ENCODE data around the gene NWD2. TPM values are rescaled to one million over a fixed set of nuclear protein-coding genes. Genes with fewer than 3 reads are reported as not detected.
"Not testable (repeated sequence)": the region's sequence is repeated elsewhere in the genome, so short reads cannot be mapped to it uniquely, and the experiment has no call there.

The NWD2 gene
- total RNA-seq (2021) (not detected in 2 replicates), Bru-seq, nascent RNA (not detected), BruChase-seq, experiment 1, labeled RNA remaining after a 2-hour chase (not detected), BruChase-seq, experiment 2, labeled RNA remaining after a 6-hour chase (not detected)
- long read RNA-seq = 0 reads

- Histone ChIP-seq H3K9me3 (ENCODE audit: low read depth, low read length, poor library complexity, severe bottlenecking) (no peaks in the 10 kb centered on the region), H3K27me3 (replicated peaks; ENCODE audit: insufficient read depth, low read depth, low read length, poor library complexity) (peaks cover 61% of the 10 kb centered on the region), H3K27ac (ENCODE audit: low read depth, low read length, poor library complexity, severe bottlenecking) (no peak within 1 kb of the TSS), H3K4me1 (ENCODE audit: insufficient read depth, low read length, poor library complexity, severe bottlenecking) (no peaks in the 10 kb centered on the region), H3K4me3 (ENCODE audit: low read depth, low read length, poor library complexity, severe bottlenecking) (no peak within 1 kb of the TSS), H3K36me3 (ENCODE audit: insufficient read depth, low read length, poor library complexity, severe bottlenecking) (no peaks in the 10 kb centered on the region)
- intact Hi-C loops (cut with micrococcal nuclease; ENCODE audit: unreplicated experiment) = loop anchor here (10.0 kb wide), 1 partner anchor 140 kb away; no protein-coding TSS in a partner anchor
- TF ChIP-seq CTCF (conservative IDR thresholded peaks at IDR 0.05; ENCODE audit: low read depth, low read length) (no peak), EZH2 (IDR thresholded peaks at IDR 0.05; ENCODE audit: borderline replicate concordance, low read depth, low read length, poor library complexity, severe bottlenecking) (peak; percentile 63)
- ChIA-PET CTCF (no interaction called here), POLR2A (ENCODE audit: low non-redundant PET) (no interaction called here)
- BruUV-seq (replicated peaks) = no TSS peak
- peak; percentile 2 for DNase-seq (ENCODE audit: low spot score)
Observed at GRCh38 chr4:37244583-37245390, at the start of gene NWD2. Gene NWD2 (plus strand): TSS chr4:37244743. CDS start chr4:37245068, 325 bp downstream.

- DNase-seq (ENCODE audit: low spot score) = no peak
- H3K36me3 ChIP-seq (ENCODE audit: insufficient read depth, low read length, poor library complexity, severe bottlenecking) = no peaks in the 10 kb centered on the region
- H3K27ac ChIP-seq (ENCODE audit: low read depth, low read length, poor library complexity, severe bottlenecking) = no peak overlapping the region
- H3K4me1 ChIP-seq (ENCODE audit: insufficient read depth, low read length, poor library complexity, severe bottlenecking) = no peaks in the 10 kb centered on the region
- no peak overlapping the region for H3K4me3 ChIP-seq (ENCODE audit: low read depth, low read length, poor library complexity, severe bottlenecking)
- TF ChIP-seq EZH2 (IDR thresholded peaks at IDR 0.05; ENCODE audit: borderline replicate concordance, low read depth, low read length, poor library complexity, severe bottlenecking) (no peak), CTCF (conservative IDR thresholded peaks at IDR 0.05; ENCODE audit: low read depth, low read length) (no peak)
- POLR2A ChIA-PET (ENCODE audit: low non-redundant PET) = no interaction called here
- no TSS peak for BruUV-seq (replicated peaks)
- no peaks in the 10 kb centered on the region for H3K9me3 ChIP-seq (ENCODE audit: low read depth, low read length, poor library complexity, severe bottlenecking)
- H3K27me3 ChIP-seq (replicated peaks; ENCODE audit: insufficient read depth, low read depth, low read length, poor library complexity) = no peaks in the 10 kb centered on the region
- CTCF ChIA-PET = no interaction called here
- intact Hi-C loops (cut with micrococcal nuclease; ENCODE audit: unreplicated experiment) = no loop called here
Observed at GRCh38 chr4:37197899-37198298, 46.6 kb upstream of the NWD2 start.

- H3K36me3 ChIP-seq (ENCODE audit: insufficient read depth, low read length, poor library complexity, severe bottlenecking); DNase-seq (ENCODE audit: low spot score); H3K27ac ChIP-seq (ENCODE audit: low read depth, low read length, poor library complexity, severe bottlenecking); H3K4me1 ChIP-seq (ENCODE audit: insufficient read depth, low read length, poor library complexity, severe bottlenecking); BruUV-seq (replicated peaks); H3K9me3 ChIP-seq (ENCODE audit: low read depth, low read length, poor library complexity, severe bottlenecking); H3K27me3 ChIP-seq (replicated peaks; ENCODE audit: insufficient read depth, low read depth, low read length, poor library complexity); POLR2A ChIA-PET (ENCODE audit: low non-redundant PET); intact Hi-C loops (cut with micrococcal nuclease; ENCODE audit: unreplicated experiment); CTCF ChIA-PET; H3K4me3 ChIP-seq (ENCODE audit: low read depth, low read length, poor library complexity, severe bottlenecking): not testable (repeated sequence)
Observed at GRCh38 chr4:37204740-37205139, 39.8 kb upstream of the NWD2 start.
